ENCODE measurements around the gene PLXNA2.

DNA sequence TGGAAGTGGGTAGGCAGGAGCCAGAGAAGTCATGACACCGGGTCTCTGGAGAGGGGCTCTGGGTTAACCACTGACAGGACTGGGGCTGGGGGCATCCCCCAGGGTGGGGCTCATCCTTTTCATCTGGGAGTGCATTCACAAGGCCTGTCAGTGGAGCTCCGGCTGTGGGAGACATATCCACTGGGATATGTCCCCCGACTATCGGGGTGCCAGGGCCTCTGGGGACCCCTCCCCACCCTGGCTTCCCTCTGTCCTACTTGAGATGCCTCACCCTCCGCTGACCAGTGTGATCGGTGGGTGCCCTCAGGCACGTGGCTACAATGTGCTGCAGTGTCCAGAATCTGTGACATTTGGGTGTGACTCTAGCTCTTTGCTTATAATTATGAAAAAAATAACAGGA, 240.9 kb downstream of the PLXNA2 start:
- TF ChIP-seq, protein P1, sequence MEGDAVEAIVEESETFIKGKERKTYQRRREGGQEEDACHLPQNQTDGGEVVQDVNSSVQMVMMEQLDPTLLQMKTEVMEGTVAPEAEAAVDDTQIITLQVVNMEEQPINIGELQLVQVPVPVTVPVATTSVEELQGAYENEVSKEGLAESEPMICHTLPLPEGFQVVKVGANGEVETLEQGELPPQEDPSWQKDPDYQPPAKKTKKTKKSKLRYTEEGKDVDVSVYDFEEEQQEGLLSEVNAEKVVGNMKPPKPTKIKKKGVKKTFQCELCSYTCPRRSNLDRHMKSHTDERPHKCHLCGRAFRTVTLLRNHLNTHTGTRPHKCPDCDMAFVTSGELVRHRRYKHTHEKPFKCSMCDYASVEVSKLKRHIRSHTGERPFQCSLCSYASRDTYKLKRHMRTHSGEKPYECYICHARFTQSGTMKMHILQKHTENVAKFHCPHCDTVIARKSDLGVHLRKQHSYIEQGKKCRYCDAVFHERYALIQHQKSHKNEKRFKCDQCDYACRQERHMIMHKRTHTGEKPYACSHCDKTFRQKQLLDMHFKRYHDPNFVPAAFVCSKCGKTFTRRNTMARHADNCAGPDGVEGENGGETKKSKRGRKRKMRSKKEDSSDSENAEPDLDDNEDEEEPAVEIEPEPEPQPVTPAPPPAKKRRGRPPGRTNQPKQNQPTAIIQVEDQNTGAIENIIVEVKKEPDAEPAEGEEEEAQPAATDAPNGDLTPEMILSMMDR (IDR thresholded peaks at IDR 0.05): no peak
- TF ChIP-seq EZH2 (IDR thresholded peaks at IDR 0.05) (no peak), EZH2phosphoT487 (IDR thresholded peaks at IDR 0.05) (no peak)
